Mesodermal cell (in vitro differentiated cells): ENCODE results near the gene SEC63.
"Not testable (repeated sequence)": the region's sequence is repeated elsewhere in the genome, so short reads cannot be mapped to it uniquely, and the experiment has no call there.

Experiments
- H3K27ac ChIP-seq: 2 replicates; pipeline ENCODE4 v1.7.0; 2013; ENCODE audit warnings: mild to moderate bottlenecking, low read depth, low read length, moderate library complexity; ENCODE audit not compliant: severe bottlenecking
- H3K36me3 ChIP-seq: 2 replicates; pipeline ENCODE4 v1.7.1; 2013; ENCODE audit warnings: mild to moderate bottlenecking, low read length, moderate library complexity; ENCODE audit not compliant: control insufficient read depth, insufficient read depth
- H3K4me1 ChIP-seq: one replicate; pipeline ENCODE4 v1.7.1; 2013; ENCODE audit warnings: mild to moderate bottlenecking, low read length; ENCODE audit not compliant: insufficient read depth, control insufficient read depth, poor library complexity, severe bottlenecking
- H3K4me3 ChIP-seq: 2 replicates; pipeline ENCODE4 v1.7.0; 2013; ENCODE audit warnings: low read length, control low read depth, mild to moderate bottlenecking; ENCODE audit not compliant: insufficient read depth, poor library complexity, severe bottlenecking; ENCODE audit errors: extremely low read depth
- H3K9me3 ChIP-seq: 2 replicates; pipeline ENCODE4 v1.7.1; 2013; ENCODE audit warnings: mild to moderate bottlenecking, low read length, moderate library complexity; ENCODE audit not compliant: control insufficient read depth
- whole genome bisulfite sequencing, 2 experiments: methylation state at CpG; one replicate each; pipeline ENCODE4 v1.1.5; 2013; ENCODE audit warnings: missing lambda C conversion rate in 2 of 2; ENCODE audit not compliant: insufficient coverage in 2 of 2; 5-methylcytosine and 5-hydroxymethylcytosine counted together

The SEC63 gene

GRCh38 chr6:107956181-107956580 is 1.8 kb downstream of the SEC63 start:
- Histone ChIP-seq H3K27ac (peak overlapping the region; percentile 92), H3K4me1 (peaks cover 6% of the 10 kb centered on the region), H3K4me3 (peak overlapping the region; percentile 96), H3K9me3 (no peaks in the 10 kb centered on the region), H3K36me3 (peaks cover 28% of the 10 kb centered on the region)
- 33% methylated on average over 1 of the region's 2 CpGs; no CpG with 5 or more reads in 1 of the 2 experiments for whole genome bisulfite sequencing, 2 experiments

- H3K9me3 ChIP-seq, H3K27ac ChIP-seq, H3K4me3 ChIP-seq, H3K4me1 ChIP-seq: not testable (repeated sequence)
- H3K36me3 ChIP-seq = peaks cover 40% of the 10 kb centered on the region
- 40 to 97% methylated on average over 1 to 7 of the region's 19 CpGs for WGBS, 2 experiments
Observed at GRCh38 chr6:107953858-107954414, 4.1 kb downstream of the SEC63 start.

- H3K36me3 ChIP-seq = peaks cover 28% of the 10 kb centered on the region
- H3K27ac ChIP-seq = peak overlapping the region; percentile 53
- H3K4me1 ChIP-seq = no peaks in the 10 kb centered on the region
- WGBS, 2 experiments = 90 to 93% methylated on average over 6 of the region's 6 CpGs
- no peaks in the 10 kb centered on the region for H3K9me3 ChIP-seq
- H3K4me3 ChIP-seq = no peak overlapping the region
Observed at GRCh38 chr6:107943626-107944439, 14.2 kb downstream of the SEC63 start.

- H3K4me1 ChIP-seq = no peaks in the 10 kb centered on the region
- 80 to 89% methylated on average over 1 to 2 of the region's 4 CpGs for WGBS, 2 experiments
- no peak overlapping the region for H3K4me3 ChIP-seq
- H3K9me3 ChIP-seq = no peaks in the 10 kb centered on the region
- peaks cover 35% of the 10 kb centered on the region for H3K36me3 ChIP-seq
- H3K27ac ChIP-seq = no peak overlapping the region
Observed at GRCh38 chr6:107942142-107942541, 15.9 kb downstream of the SEC63 start.

- no peaks in the 10 kb centered on the region for H3K9me3 ChIP-seq
- H3K36me3 ChIP-seq = peaks cover 36% of the 10 kb centered on the region
- no peak overlapping the region for H3K27ac ChIP-seq
- H3K4me1 ChIP-seq = no peaks in the 10 kb centered on the region
- WGBS, 2 experiments = 88 to 100% methylated on average over 3 of the region's 6 CpGs
- H3K4me3 ChIP-seq = no peak overlapping the region
Observed at GRCh38 chr6:107941627-107942026, 16.4 kb downstream of the SEC63 start.

- 75 to 100% methylated on average over 1 of the region's 2 CpGs for WGBS, 2 experiments
- H3K4me3 ChIP-seq = no peak overlapping the region
Observed at GRCh38 chr6:107941199-107941598, 16.8 kb downstream of the SEC63 start.

GRCh38 chr6:107936910-107937292 is 21.1 kb downstream of the SEC63 start:
- 90 to 100% methylated on average over 1 to 5 of the region's 5 CpGs for WGBS, 2 experiments
- H3K9me3 ChIP-seq = peaks cover 10% of the 10 kb centered on the region
- not testable (repeated sequence) for H3K4me1 ChIP-seq, H3K27ac ChIP-seq, H3K4me3 ChIP-seq
- peaks cover 37% of the 10 kb centered on the region for H3K36me3 ChIP-seq

More at GRCh38 chr6:107941199-107941598, 16.8 kb downstream of the SEC63 start:
- no peaks in the 10 kb centered on the region for H3K4me1 ChIP-seq
- no peak overlapping the region for H3K27ac ChIP-seq
- peaks cover 39% of the 10 kb centered on the region for H3K36me3 ChIP-seq
- H3K9me3 ChIP-seq = no peaks in the 10 kb centered on the region

- H3K36me3 ChIP-seq = peaks cover 38% of the 10 kb centered on the region
- peaks cover 15% of the 10 kb centered on the region for H3K9me3 ChIP-seq
- no peak overlapping the region for H3K27ac ChIP-seq
- no peak overlapping the region for H3K4me3 ChIP-seq
- no peaks in the 10 kb centered on the region for H3K4me1 ChIP-seq
- WGBS, 2 experiments = 96 to 100% methylated on average over 1 to 2 of the region's 3 CpGs
Observed at GRCh38 chr6:107936162-107936909, 21.7 kb downstream of the SEC63 start.

- peaks cover 15% of the 10 kb centered on the region for H3K9me3 ChIP-seq
- peaks cover 36% of the 10 kb centered on the region for H3K36me3 ChIP-seq
- H3K27ac ChIP-seq, H3K4me1 ChIP-seq, H3K4me3 ChIP-seq: not testable (repeated sequence)
- 99 to 100% methylated on average over 2 to 10 of the region's 35 CpGs for WGBS, 2 experiments
Observed at GRCh38 chr6:107934229-107934628, 23.8 kb downstream of the SEC63 start.

GRCh38 chr6:107932580-107932979 is 25.4 kb downstream of the SEC63 start:
- no peak overlapping the region for H3K4me3 ChIP-seq
- WGBS, 2 experiments = no CpG with 5 or more reads among the region's 3 CpGs
- peaks cover 45% of the 10 kb centered on the region for H3K36me3 ChIP-seq
- H3K27ac ChIP-seq = no peak overlapping the region
- peaks cover 18% of the 10 kb centered on the region for H3K9me3 ChIP-seq
- H3K4me1 ChIP-seq = peaks cover under 1% of the 10 kb centered on the region
